OCI-LY3 (cell line): Measurements from ENCODE around the gene ACO1.

ENCODE experiments used
- H2AFZ ChIP-seq: fragments of 200-600, 300-600 bp; shearing (Covaris generic); 2 replicates; pipeline ENCODE4 v1.6.0; 2014; ENCODE audit warnings: antibody characterized with exemption, low read depth, low read length
- H3K27ac ChIP-seq: fragments of 200-600, 300-600 bp; sonication (generic); 2 replicates; pipeline ENCODE4 v1.5.1; 2014; ENCODE audit warnings: mild to moderate bottlenecking, low read length, moderate library complexity, mixed read lengths
- H3K27me3 ChIP-seq: fragments of 200-600, 300-600 bp; sonication (generic); 2 replicates; pipeline ENCODE4 v1.6.1; 2014; ENCODE audit warnings: low read depth, low read length, mixed read lengths
- H3K36me3 ChIP-seq: fragments of 200-600, 300-600 bp; sonication (generic); replicated peaks from 2 replicates; pipeline ENCODE3; 2014; ENCODE audit warnings: low read depth, low read length, mixed read lengths
- H3K4me1 ChIP-seq: fragments of 300-600, 200-600 bp; sonication (generic); 2 replicates; pipeline ENCODE4 v1.6.1; 2014; ENCODE audit warnings: low read length, mixed read lengths
- H3K4me2 ChIP-seq: fragments of 200-600, 300-600 bp; sonication (generic); 2 replicates; pipeline ENCODE4 v1.6.1; 2014; ENCODE audit warnings: low read length, mixed read lengths
- H3K4me3 ChIP-seq: fragments of 300-600, 200-600 bp; sonication (generic); 2 replicates; pipeline ENCODE4 v1.5.1; 2014; ENCODE audit warnings: antibody characterized with exemption, mild to moderate bottlenecking, low read length, moderate library complexity
- H3K79me2 ChIP-seq: fragments of 300-600, 200-600 bp; shearing (Covaris generic); 2 replicates; pipeline ENCODE4 v1.6.1; 2014; ENCODE audit warnings: mild to moderate bottlenecking, low read length, mixed read lengths
- H3K9ac ChIP-seq: fragments of 300-600, 200-600 bp; shearing (Covaris generic); 2 replicates; pipeline ENCODE4 v1.6.0; 2014; ENCODE audit warnings: mild to moderate bottlenecking, low read length, moderate library complexity
- H3K9me3 ChIP-seq: fragments of 200-600, 300-600 bp; shearing (Covaris generic); 2 replicates; pipeline ENCODE4 v1.6.1; 2014; ENCODE audit warnings: low read length, mixed read lengths; ENCODE audit not compliant: insufficient read depth
- H4K20me1 ChIP-seq: fragments of 200-600, 300-600 bp; sonication (generic); 2 replicates; pipeline ENCODE4 v1.6.1; 2016; ENCODE audit warnings: low read length, mixed read lengths; ENCODE audit not compliant: insufficient read depth
- CTCF ChIP-seq: fragments of 200-600, 300-600 bp; sonication (generic); IDR thresholded peaks from 2 replicates; pipeline ENCODE4 v1.5.1; 2014; ENCODE audit warnings: antibody characterized with exemption, low read length, low read depth
- EZH2phosphoT487 ChIP-seq: fragments of 200-600 bp; shearing (Covaris generic); IDR thresholded peaks from 2 replicates; pipeline ENCODE4 v1.6.1; 2018; ENCODE audit warnings: antibody characterized with exemption, mixed run types, low read depth

ACO1 gene

DNA sequence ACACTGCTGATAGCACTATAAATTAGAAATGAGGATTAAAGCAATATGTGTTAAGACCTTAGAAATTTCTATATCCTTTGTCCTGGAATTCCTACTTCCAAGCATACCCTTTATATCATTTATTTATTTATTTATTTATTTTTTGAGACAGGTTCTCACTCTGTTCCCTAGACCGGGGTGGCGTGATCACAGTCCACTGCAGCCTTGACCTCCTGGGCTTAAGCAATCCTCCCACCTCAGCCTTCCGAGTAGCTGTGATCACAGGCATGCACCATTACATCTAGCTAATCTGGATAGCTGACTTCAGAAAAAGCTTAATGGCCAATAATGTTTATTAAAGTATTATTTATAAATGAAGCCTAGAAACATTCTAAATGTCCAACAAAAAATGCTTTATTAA lies 27.3 kb downstream of the ACO1 start:
- no peak for TF ChIP-seq EZH2phosphoT487
- TF ChIP-seq CTCF = no peak
- Histone ChIP-seq H3K4me3 (no peak overlapping the region), H3K36me3 (peaks cover 9% of the 10 kb centered on the region), H4K20me1 (no peaks in the 10 kb centered on the region), H3K4me2 (no peak overlapping the region), H3K9ac (no peak overlapping the region), H3K27ac (no peak overlapping the region), H3K4me1 (no peaks in the 10 kb centered on the region), H2AFZ (no peak overlapping the region), H3K27me3 (no peaks in the 10 kb centered on the region), H3K9me3 (no peaks in the 10 kb centered on the region), H3K79me2 (no peaks in the 10 kb centered on the region)

DNA sequence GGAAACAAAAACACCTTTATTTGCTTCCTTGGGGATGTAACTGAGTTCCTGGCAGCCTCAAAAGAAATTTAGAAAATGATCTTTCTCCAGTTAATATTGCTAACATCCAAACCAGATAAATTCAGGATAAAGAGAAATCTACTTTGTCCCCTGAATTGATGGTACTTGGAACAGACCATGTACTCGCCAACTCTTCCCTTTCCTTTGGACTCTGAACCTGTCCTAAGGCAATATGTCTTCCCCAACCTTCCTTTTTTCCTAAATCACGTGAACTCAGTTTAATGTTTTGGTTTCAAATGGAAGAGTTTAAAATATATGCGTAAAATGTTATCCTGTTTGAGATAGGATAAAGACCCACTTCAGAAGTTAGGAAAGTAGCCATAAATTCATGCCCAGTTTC lies 28.0 kb downstream of the ACO1 start:
- H3K36me3 ChIP-seq = peaks cover 6% of the 10 kb centered on the region
- no peak for TF ChIP-seq CTCF
- no peak for TF ChIP-seq EZH2phosphoT487
- no peak overlapping the region for H3K4me3 ChIP-seq
- H4K20me1 ChIP-seq = no peaks in the 10 kb centered on the region
- H3K9ac ChIP-seq = no peak overlapping the region
- H3K27ac ChIP-seq = no peak overlapping the region
- no peaks in the 10 kb centered on the region for H3K79me2 ChIP-seq
- H2AFZ ChIP-seq = no peak overlapping the region
- no peaks in the 10 kb centered on the region for H3K27me3 ChIP-seq
- H3K9me3 ChIP-seq = no peaks in the 10 kb centered on the region
- no peak overlapping the region for H3K4me2 ChIP-seq
- H3K4me1 ChIP-seq = no peaks in the 10 kb centered on the region

- H3K4me1 ChIP-seq = no peaks in the 10 kb centered on the region
- H2AFZ ChIP-seq = no peak overlapping the region
- no peak overlapping the region for H3K9ac ChIP-seq
- H3K9me3 ChIP-seq = no peaks in the 10 kb centered on the region
- no peak overlapping the region for H3K4me3 ChIP-seq
- H4K20me1 ChIP-seq = no peaks in the 10 kb centered on the region
- no peak for TF ChIP-seq CTCF
- no peak for TF ChIP-seq EZH2phosphoT487
- H3K4me2 ChIP-seq = no peak overlapping the region
- no peak overlapping the region for H3K27ac ChIP-seq
- no peaks in the 10 kb centered on the region for H3K27me3 ChIP-seq
- no peaks in the 10 kb centered on the region for H3K79me2 ChIP-seq
- H3K36me3 ChIP-seq = peaks cover 6% of the 10 kb centered on the region
Measured at GRCh38 chr9:32413424-32413823, 29.0 kb downstream of the ACO1 start.

DNA sequence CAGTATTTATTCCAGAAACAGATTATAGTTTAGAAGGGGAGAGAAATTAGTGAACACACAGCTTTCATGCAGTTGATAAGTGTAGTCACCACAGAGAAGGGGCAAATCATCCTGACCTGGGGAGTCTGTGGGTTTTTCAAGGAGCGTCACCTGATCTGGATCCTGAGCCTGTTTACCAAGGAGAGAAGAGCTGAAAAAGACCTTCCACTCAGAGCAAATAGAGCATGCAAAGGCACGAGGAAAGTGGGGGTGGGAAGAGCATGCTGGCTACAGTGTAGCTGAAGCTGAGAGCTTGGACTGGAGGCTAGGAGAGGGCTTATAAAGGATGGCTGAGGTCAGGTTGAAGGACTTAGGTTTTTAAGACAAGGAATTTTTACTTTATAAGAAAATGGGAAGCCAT lies 30.4 kb downstream of the ACO1 start:
- no peaks in the 10 kb centered on the region for H3K9me3 ChIP-seq
- no peaks in the 10 kb centered on the region for H3K4me1 ChIP-seq
- no peak overlapping the region for H3K27ac ChIP-seq
- no peaks in the 10 kb centered on the region for H4K20me1 ChIP-seq
- no peak overlapping the region for H3K4me3 ChIP-seq
- no peak overlapping the region for H3K9ac ChIP-seq
- no peak overlapping the region for H3K4me2 ChIP-seq
- H3K36me3 ChIP-seq = peaks cover 5% of the 10 kb centered on the region
- no peak overlapping the region for H2AFZ ChIP-seq
- H3K79me2 ChIP-seq = no peaks in the 10 kb centered on the region
- TF ChIP-seq EZH2phosphoT487 (no peak), CTCF (no peak)
- no peaks in the 10 kb centered on the region for H3K27me3 ChIP-seq
